Right lobe of liver (tissue), 6 donors: ENCODE measurements around the gene CLMP. TPM values are rescaled to one million over a fixed set of nuclear protein-coding genes. Genes with fewer than 3 reads are reported as not detected.

Experiments used
- ATAC-seq, 4 donors: fragments of 200-7000 bp; cut with Tn5 transposase; one replicate each; pipeline ENCODE4 v1.9.1; 2020; ENCODE audit warnings: mild to moderate bottlenecking in 4 of 4, moderate library complexity in 4 of 4
- DNase-seq, 3 donors: peaks; one replicate each; pipeline ENCODE4 v3.0.0-alpha.2; 2020
- H3K27ac ChIP-seq, 3 donors: fragments of 200-600 bp; one replicate each; pipeline ENCODE4 v1.8.0; 2022
- H3K27me3 ChIP-seq, 2 donors: fragments of 200-600 bp; one replicate each; pipeline ENCODE4 v1.8.0; 2022
- H3K36me3 ChIP-seq, 4 donors: fragments of 200-600 bp; sonication (generic) in 1 of 4; one replicate each; pipeline versions ENCODE4 v1.5.1 to v1.8.0; 2017 to 2022; ENCODE audit warnings: control low read depth in 1 of 4
- H3K4me1 ChIP-seq, 4 donors: fragments of 200-600 bp; sonication (generic) in 1 of 4; one replicate each; pipeline versions ENCODE4 v1.5.1 to v1.8.0; 2017 to 2022; ENCODE audit warnings: control low read depth in 1 of 4
- H3K4me3 ChIP-seq, 3 donors: fragments of 200-600 bp; one replicate each; pipeline ENCODE4 v1.8.0; 2022
- H3K9me3 ChIP-seq, 4 donors: fragments of 200-600 bp; sonication (generic) in 1 of 4; one replicate each; pipeline versions ENCODE4 v1.5.1 to v1.8.0; 2017 to 2022; ENCODE audit warnings: control low read depth in 1 of 4
- CTCF ChIP-seq, 4 donors: fragments of 200-600 bp in 3 of 4; fragments of 450-650 bp in 1 of 4; IDR thresholded peaks; one replicate each; pipeline versions ENCODE4 v1.5.1 to v1.8.0; 2016 to 2022; ENCODE audit warnings: antibody characterized with exemption in 4 of 4, mild to moderate bottlenecking in 2 of 4
- POLR2A ChIP-seq: fragments of 450-650 bp; IDR thresholded peaks from one replicate; pipeline ENCODE4 v1.6.1; 2017; ENCODE audit warnings: antibody characterized with exemption, mild to moderate bottlenecking
- WGBS: methylation state at CpG from one replicate; pipeline ENCODE4 v1.1.6; 2018; ENCODE audit warnings: low coverage, low lambda C conversion rate; ENCODE audit not compliant: insufficient coverage; ENCODE audit errors: missing lambda C conversion rate; 5-methylcytosine and 5-hydroxymethylcytosine counted together
- intact Hi-C, 2 donors: fragments of 100-400 bp; cut with DNase I; formaldehyde crosslinking; loops; one replicate each; pipeline versions ENCODE4 v1.11.2 to v1.14.1; 2022
- total RNA-seq, 6 experiments: library from RNA; depleted of rRNA in 2 of 6; stranded (reverse); fragments of >200 nt in 2 of 6; fragmentation: NEBNext Ultra II Directional in 3 of 6; extraction: Animal tissue kit (Norgen Biotek cat#: 25700) in 3 of 6; gene quantifications; one replicate each; pipeline versions ENCODE4 v1.1.0 to v1.2.4, GENCODE V29; 2016 to 2023
- donor health status: DM: no; HTN: yes; CAD: no.
- donor health status: DM: no; HTN: no; CAD: no.
- donor health status: DM: no; HTN: no; CAD: no.
- donor health status: DM: no; HTN: yes; CAD: no.
- donor health status: DM: no; HTN: yes; CAD: no.

Gene CLMP
- total RNA-seq, 6 experiments from 2014 or later = 0.17 to 1.2 (median 0.51) TPM

- Histone ChIP-seq H3K36me3 (no peaks in the 10 kb centered on the region), H3K9me3 (no peaks in the 10 kb centered on the region), H3K4me3 (no peak overlapping the region), H3K27me3 (no peaks in the 10 kb centered on the region), H3K4me1 (no peaks in the 10 kb centered on the region), H3K27ac (no peak overlapping the region)
- DNase-seq = no peak
- no peak for ATAC-seq
- intact Hi-C loops = no loop called here
- WGBS = no CpG with 5 or more reads among the region's 3 CpGs
- TF ChIP-seq CTCF (IDR thresholded peaks at IDR 0.05) (no peak), POLR2A (no peak)
These were observed 69.9 kb downstream of the CLMP start for GRCh38 chr11:123125169-123125568.

- no peak for ATAC-seq
- H3K36me3 ChIP-seq = no peaks in the 10 kb centered on the region
- H3K27ac ChIP-seq = no peak overlapping the region
- no peak for DNase-seq
- WGBS = 62% methylated on average over 7 of the region's 7 CpGs
- intact Hi-C loops = no loop called here
- TF ChIP-seq POLR2A (no peak), CTCF (IDR thresholded peaks at IDR 0.05) (no peak)
- H3K4me1 ChIP-seq = no peaks in the 10 kb centered on the region
- no peaks in the 10 kb centered on the region for H3K27me3 ChIP-seq
- no peaks in the 10 kb centered on the region for H3K9me3 ChIP-seq
- no peak overlapping the region for H3K4me3 ChIP-seq
These were observed 72.2 kb downstream of the CLMP start for GRCh38 chr11:123122852-123123251.

GRCh38 chr11:123122341-123122740 lies 72.7 kb downstream of the CLMP start:
- TF ChIP-seq POLR2A = peak; percentile 27
- no peak for TF ChIP-seq CTCF (IDR thresholded peaks at IDR 0.05)
- Histone ChIP-seq H3K4me1 (no peaks in the 10 kb centered on the region), H3K9me3 (no peaks in the 10 kb centered on the region), H3K27ac (no peak overlapping the region), H3K4me3 (no peak overlapping the region), H3K27me3 (no peaks in the 10 kb centered on the region), H3K36me3 (no peaks in the 10 kb centered on the region)
- DNase-seq = peak in 1 of 3 donors; percentile 49
- 26% methylated on average over 8 of the region's 8 CpGs for WGBS
- ATAC-seq = peak; percentile 66 to 83 (median 76)
- intact Hi-C loops = no loop called here

- WGBS = 60% methylated on average over 2 of the region's 2 CpGs
- H3K27me3 ChIP-seq = no peaks in the 10 kb centered on the region
- H3K4me3 ChIP-seq = no peak overlapping the region
- H3K4me1 ChIP-seq = no peaks in the 10 kb centered on the region
- H3K9me3 ChIP-seq = no peaks in the 10 kb centered on the region
- no peak overlapping the region for H3K27ac ChIP-seq
- DNase-seq = no peak
- ATAC-seq = no peak
- H3K36me3 ChIP-seq = no peaks in the 10 kb centered on the region
- intact Hi-C loops = no loop called here
- TF ChIP-seq CTCF (IDR thresholded peaks at IDR 0.05) = no peak
- TF ChIP-seq POLR2A = no peak
These were observed 78.6 kb downstream of the CLMP start for GRCh38 chr11:123116486-123116885.

GRCh38 chr11:123111465-123111864 lies 83.6 kb downstream of the CLMP start:
- Histone ChIP-seq H3K4me3 (no peak overlapping the region), H3K27me3 (no peaks in the 10 kb centered on the region), H3K9me3 (no peaks in the 10 kb centered on the region), H3K27ac (no peak overlapping the region), H3K4me1 (no peaks in the 10 kb centered on the region), H3K36me3 (no peaks in the 10 kb centered on the region)
- intact Hi-C loops = loop anchor here in 1 of 2 donors (5.0 kb wide), 1 partner anchor 136 kb away; no protein-coding TSS in a partner anchor
- no peak for DNase-seq
- 59% methylated on average over 4 of the region's 4 CpGs for WGBS
- ATAC-seq = peak; percentile 71 to 80 (median 76)
- TF ChIP-seq CTCF (IDR thresholded peaks at IDR 0.05) = peak; percentile 72 to 80 (median 76)
- TF ChIP-seq POLR2A = no peak
